B cell (primary cell): ENCODE results near the gene ZNF525. TPM values are rescaled to one million over a fixed set of nuclear protein-coding genes. Genes with fewer than 3 reads are reported as not detected.

Source experiments
- ATAC-seq: fragments of 200-7000 bp; cut with Tn5 transposase; one replicate; pipeline ENCODE4 v1.10.0; 2021; ENCODE audit warnings: low read depth, mild to moderate bottlenecking, moderate number of reproducible peaks, moderate library complexity
- CTCF ChIA-PET: fragments of 350-600 bp; sonication (Branson Sonifier 250); formaldehyde crosslinking; loops from one replicate; lab custom pipeline; 2021; ENCODE audit warnings: antibody characterized with exemption, inconsistent platforms; lab: Charles Lee
- POLR2A ChIA-PET: fragments of 350-600 bp; sonication (Branson Sonifier 250); formaldehyde crosslinking; loops from one replicate; lab custom pipeline; 2021; ENCODE audit warnings: antibody characterized with exemption; lab: Charles Lee
- DNase-seq: peaks from one replicate; pipeline ENCODE4 v3.0.0; 2013
- H2AFZ ChIP-seq: 2 replicates; pipeline ENCODE4 v1.6.1; 2012; ENCODE audit warnings: mild to moderate bottlenecking, low read depth, low read length; ENCODE audit not compliant: insufficient read depth, poor library complexity, severe bottlenecking
- H3K27ac ChIP-seq, 2 donors: 1 replicate in 1 of 2; 2 replicates in 1 of 2; pipeline ENCODE4 v1.5.1; 2012 to 2013; ENCODE audit warnings: low read length in 2 of 2, mild to moderate bottlenecking in 2 of 2, moderate library complexity in 1 of 2
- H3K27me3 ChIP-seq, 4 experiments: fragments of 200-600 bp in 1 of 4; sonication (generic) in 1 of 4; replicated peaks in 1 of 4; 1 replicate in 2 of 4; 2 replicates in 2 of 4; pipeline versions ENCODE4 v1.6.1 to v1.7.0; 2013 to 2016; ENCODE audit warnings: low read length in 3 of 4, mild to moderate bottlenecking in 2 of 4, mixed read lengths in 1 of 4, moderate library complexity in 1 of 4; ENCODE audit not compliant: insufficient read depth in 4 of 4, control insufficient read depth in 3 of 4; ENCODE audit errors: control extremely low read depth in 1 of 4
- H3K36me3 ChIP-seq, 2 experiments: replicated peaks in 1 of 2; 1 replicate in 1 of 2; 2 replicates in 1 of 2; pipeline versions ENCODE4 v1.6.1 to v1.7.1; 2013; ENCODE audit warnings: low read length in 1 of 2; ENCODE audit not compliant: insufficient read depth in 2 of 2, control insufficient read depth in 1 of 2; ENCODE audit errors: control extremely low read depth in 1 of 2, extremely low read depth in 1 of 2
- H3K4me1 ChIP-seq, 2 donors: fragments of 200-600 bp in 1 of 2; sonication (generic) in 1 of 2; 1 replicate in 1 of 2; 2 replicates in 1 of 2; pipeline versions ENCODE4 v1.5.1 to v1.6.1; 2013 to 2017; ENCODE audit warnings: low read length in 2 of 2; ENCODE audit not compliant: control insufficient read depth in 2 of 2, insufficient read depth in 2 of 2
- H3K4me2 ChIP-seq: replicated peaks from 2 replicates; pipeline ENCODE3; 2012; ENCODE audit warnings: mild to moderate bottlenecking, low read depth, low read length; ENCODE audit not compliant: poor library complexity, severe bottlenecking
- H3K4me3 ChIP-seq, 5 experiments: fragments of 200-600 bp in 1 of 5; sonication (generic) in 1 of 5; 1 replicate in 3 of 5; 2 replicates in 2 of 5; pipeline versions ENCODE4 v1.5.1 to v1.7.0; 2011 to 2016; ENCODE audit warnings: low read length in 4 of 5, mild to moderate bottlenecking in 4 of 5, low read depth in 2 of 5, control low read depth in 1 of 5, moderate library complexity in 1 of 5; ENCODE audit not compliant: insufficient read depth in 1 of 5; ENCODE audit errors: control extremely low read depth in 1 of 5, extremely low read depth in 1 of 5
- H3K79me2 ChIP-seq: fragments of 200-600 bp; sonication (generic); one replicate; pipeline ENCODE4 v1.6.0; 2016; ENCODE audit warnings: low read length; ENCODE audit not compliant: control insufficient read depth, insufficient read depth
- H3K9ac ChIP-seq: fragments of 200-600 bp; sonication (generic); 2 replicates; pipeline ENCODE4 v1.6.1; 2017; ENCODE audit warnings: mild to moderate bottlenecking, low read length, moderate library complexity
- H3K9me3 ChIP-seq, 3 donors: one replicate each; pipeline versions ENCODE4 v1.6.1 to v1.7.1; 2013; ENCODE audit warnings: low read length in 2 of 3; ENCODE audit not compliant: control insufficient read depth in 2 of 3, insufficient read depth in 1 of 3; ENCODE audit errors: control extremely low read depth in 1 of 3
- H4K20me1 ChIP-seq: 2 replicates; pipeline ENCODE4 v1.6.0; 2012; ENCODE audit warnings: mild to moderate bottlenecking, low read length; ENCODE audit not compliant: insufficient read depth, control insufficient read depth, poor library complexity, severe bottlenecking
- H3K27ac Mint-ChIP-seq: one replicate; pipeline ENCODE4 v1.8.0; 2021; ENCODE audit warnings: mixed read lengths
- H3K27me3 Mint-ChIP-seq: one replicate; pipeline ENCODE4 v1.8.0; 2021; ENCODE audit warnings: mixed read lengths
- H3K4me1 Mint-ChIP-seq: one replicate; pipeline ENCODE4 v1.8.0; 2021; ENCODE audit warnings: mixed read lengths
- H3K4me3 Mint-ChIP-seq: one replicate; pipeline ENCODE4 v1.8.0; 2021; ENCODE audit warnings: mixed read lengths
- H3K9me3 Mint-ChIP-seq: one replicate; pipeline ENCODE4 v1.8.0; 2022; ENCODE audit warnings: mixed read lengths; ENCODE audit not compliant: insufficient read depth
- CTCF ChIP-seq: fragments of 200-600 bp; IDR thresholded peaks from one replicate; pipeline ENCODE4 v1.8.0; 2022; ENCODE audit warnings: antibody characterized with exemption, mild to moderate bottlenecking
- EZH2 ChIP-seq: IDR thresholded peaks from 2 replicates; pipeline ENCODE4 v1.6.1; 2012; ENCODE audit warnings: borderline replicate concordance, low read depth, mild to moderate bottlenecking, moderate library complexity, low read length; ENCODE audit not compliant: insufficient read depth, poor library complexity, severe bottlenecking
- WGBS: methylation state at CpG from one replicate; pipeline ENCODE4 v1.1.5; 2013; ENCODE audit warnings: missing lambda C conversion rate; ENCODE audit not compliant: insufficient coverage; 5-methylcytosine and 5-hydroxymethylcytosine counted together
- intact Hi-C: fragments of 100-400 bp; cut with micrococcal nuclease; formaldehyde crosslinking; loops from one replicate; pipeline ENCODE4 v1.10.0; 2022
- polyA plus RNA-seq: library from polyadenylated mRNA; depleted of rRNA; stranded (reverse); fragments of >200 nt; gene quantifications from 2 replicates; pipeline ENCODE4 v1.2.3, GENCODE V29; 2012
- total RNA-seq, 2 donors: library from RNA; stranded (reverse); fragments of 120-200 nt in 1 of 2; gene quantifications; 1 replicate in 1 of 2; 2 replicates in 1 of 2; pipeline versions ENCODE4 v1.2.3 to v1.2.4, GENCODE V29; 2013 to 2022

ZNF525 gene
- total and polyA plus RNA-seq, 2 donors (not counting 1 experiment from before 2014, with no cell fraction given), result 7.5 to 33.8 TPM

- CTCF ChIA-PET, result no interaction called here
- POLR2A ChIA-PET, result no interaction called here
- Histone ChIP-seq H3K4me1 (peaks cover 0 to 1% of the 10 kb centered on the region in 2 donors), H3K4me3 (no peak overlapping the region), H3K9me3 (peaks cover 0 to 30% (median 6%) of the 10 kb centered on the region in 3 donors), H3K9ac (no peak overlapping the region), H3K27me3 (no peaks in the 10 kb centered on the region), H4K20me1 (no peaks in the 10 kb centered on the region), H3K27ac (no peak overlapping the region), H3K79me2 (peaks cover 25% of the 10 kb centered on the region), H2AFZ (no peak overlapping the region), H3K4me2 (no peak overlapping the region), H3K36me3 (peaks cover 3 to 26% of the 10 kb centered on the region in 2 experiments)
- Mint-ChIP-seq H3K4me3 (no peak overlapping the region), H3K9me3 (peaks cover 3% of the 10 kb centered on the region), H3K4me1 (peaks cover 2% of the 10 kb centered on the region), H3K27ac (no peak overlapping the region), H3K27me3 (no peaks in the 10 kb centered on the region)
- no peak for TF ChIP-seq EZH2
- no peak for TF ChIP-seq CTCF
- intact Hi-C loops, result no loop called here
- DNase-seq (no peak), ATAC-seq (no peak)
- WGBS, result 100% methylated on average over 4 of the region's 4 CpGs
Measured at GRCh38 chr19:53372196-53372595, 6.7 kb downstream of the ZNF525 start.

- POLR2A ChIA-PET, result no interaction called here
- no peak overlapping the region for H3K9ac ChIP-seq
- Mint-ChIP-seq H3K4me1 (no peaks in the 10 kb centered on the region), H3K27me3 (no peaks in the 10 kb centered on the region), H3K9me3 (peaks cover 3% of the 10 kb centered on the region), H3K27ac (no peak overlapping the region), H3K4me3 (no peak overlapping the region)
- ATAC-seq (no peak), DNase-seq (no peak)
- peaks cover 11% of the 10 kb centered on the region for H3K79me2 ChIP-seq
- H3K27ac ChIP-seq, result no peak overlapping the region
- H3K4me2 ChIP-seq, result no peak overlapping the region
- WGBS, result 100% methylated on average over 1 of the region's 3 CpGs
- H3K4me3 ChIP-seq, result no peak overlapping the region
- intact Hi-C loops, result no loop called here
- no peak overlapping the region for H2AFZ ChIP-seq
- H4K20me1 ChIP-seq, result no peaks in the 10 kb centered on the region
- H3K4me1 ChIP-seq, result no peaks in the 10 kb centered on the region
- peaks cover 0 to 43% (median 13%) of the 10 kb centered on the region in 3 donors for H3K9me3 ChIP-seq
- peaks cover 3 to 45% of the 10 kb centered on the region in 2 experiments for H3K36me3 ChIP-seq
- CTCF ChIA-PET, result no interaction called here
- no peaks in the 10 kb centered on the region for H3K27me3 ChIP-seq
- TF ChIP-seq CTCF (no peak), EZH2 (no peak)
Measured at GRCh38 chr19:53374288-53374687, 8.8 kb downstream of the ZNF525 start.
